Esophagus muscularis mucosa (tissue), 4 donors: ENCODE measurements around the gene MOCS3. TPM values are rescaled to one million over a fixed set of nuclear protein-coding genes. Genes with fewer than 3 reads are reported as not detected.

Experiments
- DNase-seq: peaks from one replicate; pipeline ENCODE4 v3.0.0-alpha.2; 2017; ENCODE audit errors: extremely low spot score
- H3K27ac ChIP-seq, 4 donors: fragments of 200-600 bp; sonication (generic); replicated peaks in 1 of 4; 1 replicate in 3 of 4; 2 replicates in 1 of 4; pipeline ENCODE4 v1.5.1; 2016 to 2019; ENCODE audit warnings: mild to moderate bottlenecking in 1 of 4
- H3K27me3 ChIP-seq, 4 donors: fragments of 200-600 bp; sonication (generic); one replicate each; pipeline versions ENCODE4 v1.5.1 to v1.6.0; 2016 to 2019
- H3K36me3 ChIP-seq, 4 donors: fragments of 200-600 bp; sonication (generic); one replicate each; pipeline ENCODE4 v1.5.1; 2016 to 2019
- H3K4me1 ChIP-seq, 4 donors: fragments of 200-600 bp; sonication (generic); one replicate each; pipeline ENCODE4 v1.5.1; 2016 to 2019
- H3K4me3 ChIP-seq, 4 donors: fragments of 200-600 bp; sonication (generic); 1 replicate in 2 of 4; 2 replicates in 2 of 4; pipeline ENCODE4 v1.5.1; 2016 to 2019; ENCODE audit warnings: mild to moderate bottlenecking in 4 of 4, moderate library complexity in 1 of 4
- H3K9me3 ChIP-seq, 4 donors: fragments of 200-600 bp; sonication (generic); 1 replicate in 3 of 4; 2 replicates in 1 of 4; pipeline ENCODE4 v1.5.1; 2016 to 2019
- EP300 ChIP-seq: sonication (generic); formaldehyde crosslinking; IDR thresholded peaks from one replicate; pipeline ENCODE4 v1.6.1; 2017; ENCODE audit warnings: antibody characterized with exemption
- POLR2A ChIP-seq: fragments of 450-650 bp; IDR thresholded peaks from one replicate; pipeline ENCODE4 v1.6.1; 2017; ENCODE audit warnings: antibody characterized with exemption, moderate library complexity, mild to moderate bottlenecking, low read depth
- POLR2AphosphoS5 ChIP-seq, 2 donors: sonication (generic); formaldehyde crosslinking; IDR thresholded peaks; one replicate each; pipeline ENCODE4 v1.6.1; 2017; ENCODE audit warnings: antibody characterized with exemption in 2 of 2
- WGBS: methylation state at CpG from one replicate; pipeline ENCODE4 v1.1.5; 2018; 5-methylcytosine and 5-hydroxymethylcytosine counted together
- intact Hi-C: fragments of 100-400 bp; cut with DNase I; formaldehyde crosslinking; loops from one replicate; pipeline ENCODE4 v1.15.1; 2023
- total RNA-seq, 4 donors: library from RNA; depleted of rRNA; stranded (reverse); fragments of >200 nt; gene quantifications; one replicate each; pipeline versions ENCODE4 v1.1.0 to v1.2.1, GENCODE V29; 2016
- TF ChIP-seq, protein P1 (sequence below), 3 experiments: fragments of 200-600 bp in 2 of 3; fragments of 450-650 bp in 1 of 3; sonication (generic) in 2 of 3; IDR thresholded peaks; one replicate each; pipeline ENCODE4 v1.5.1; 2017 to 2019; ENCODE audit warnings: antibody characterized with exemption in 3 of 3, mild to moderate bottlenecking in 2 of 3, moderate library complexity in 1 of 3

The MOCS3 gene
- total RNA-seq, 4 donors from 2014 or later: 2.9 to 6.2 (median 4.2) TPM

DNA sequence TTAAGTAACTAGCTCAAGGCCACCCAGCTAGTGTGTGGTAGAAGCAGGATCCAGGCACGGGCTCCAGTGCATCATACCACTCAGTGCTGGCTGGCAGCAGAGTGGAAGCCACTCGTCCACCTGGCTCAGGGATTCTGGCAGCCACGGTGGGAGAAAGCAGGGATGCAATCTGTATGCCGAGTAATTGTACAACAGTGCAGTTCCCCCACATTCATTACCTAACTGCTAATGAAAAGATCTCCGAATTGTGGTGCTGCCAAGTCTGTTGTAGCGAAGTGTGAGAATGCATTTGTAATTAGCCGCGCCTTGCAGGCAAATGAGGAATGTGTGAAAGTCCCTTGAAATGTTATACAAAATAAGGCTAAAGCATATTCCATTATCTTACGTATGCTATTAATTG is 35.3 kb downstream of the MOCS3 start:
- H3K9me3 ChIP-seq: no peaks in the 10 kb centered on the region
- no peaks in the 10 kb centered on the region for H3K4me1 ChIP-seq
- H3K27me3 ChIP-seq: peaks cover 0 to 46% (median 0%) of the 10 kb centered on the region in 4 donors
- intact Hi-C loops: no loop called here
- H3K27ac ChIP-seq: no peak overlapping the region
- H3K36me3 ChIP-seq: no peaks in the 10 kb centered on the region
- no peak for TF ChIP-seq POLR2A
- TF ChIP-seq EP300: no peak
- TF ChIP-seq, protein P1, sequence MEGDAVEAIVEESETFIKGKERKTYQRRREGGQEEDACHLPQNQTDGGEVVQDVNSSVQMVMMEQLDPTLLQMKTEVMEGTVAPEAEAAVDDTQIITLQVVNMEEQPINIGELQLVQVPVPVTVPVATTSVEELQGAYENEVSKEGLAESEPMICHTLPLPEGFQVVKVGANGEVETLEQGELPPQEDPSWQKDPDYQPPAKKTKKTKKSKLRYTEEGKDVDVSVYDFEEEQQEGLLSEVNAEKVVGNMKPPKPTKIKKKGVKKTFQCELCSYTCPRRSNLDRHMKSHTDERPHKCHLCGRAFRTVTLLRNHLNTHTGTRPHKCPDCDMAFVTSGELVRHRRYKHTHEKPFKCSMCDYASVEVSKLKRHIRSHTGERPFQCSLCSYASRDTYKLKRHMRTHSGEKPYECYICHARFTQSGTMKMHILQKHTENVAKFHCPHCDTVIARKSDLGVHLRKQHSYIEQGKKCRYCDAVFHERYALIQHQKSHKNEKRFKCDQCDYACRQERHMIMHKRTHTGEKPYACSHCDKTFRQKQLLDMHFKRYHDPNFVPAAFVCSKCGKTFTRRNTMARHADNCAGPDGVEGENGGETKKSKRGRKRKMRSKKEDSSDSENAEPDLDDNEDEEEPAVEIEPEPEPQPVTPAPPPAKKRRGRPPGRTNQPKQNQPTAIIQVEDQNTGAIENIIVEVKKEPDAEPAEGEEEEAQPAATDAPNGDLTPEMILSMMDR (IDR thresholded peaks at IDR 0.05): no peak
- TF ChIP-seq POLR2AphosphoS5 (IDR thresholded peaks at IDR 0.05): no peak
- DNase-seq: no peak
- WGBS: 84% methylated on average over 8 of the region's 9 CpGs
- H3K4me3 ChIP-seq: no peak overlapping the region

DNA sequence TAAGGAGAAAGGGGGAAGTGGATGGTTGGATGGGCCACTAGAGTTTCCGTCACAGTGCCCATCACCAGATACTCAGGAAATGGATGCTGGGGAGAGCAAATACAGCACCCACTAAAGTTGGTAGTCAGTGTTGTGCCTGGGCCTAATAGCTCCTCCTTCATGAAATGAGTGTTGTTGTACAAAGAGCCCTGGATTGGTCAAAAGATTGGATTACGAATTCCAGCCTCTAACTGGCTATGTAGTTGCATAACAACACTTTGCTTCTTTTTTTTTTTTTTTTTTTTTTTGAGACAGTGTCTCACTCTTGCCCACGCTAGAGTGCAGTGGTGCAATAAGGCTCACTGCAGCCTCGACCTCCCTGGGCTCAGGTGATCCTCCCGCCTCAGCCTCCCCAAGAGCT is 36.9 kb downstream of the MOCS3 start:
- no peaks in the 10 kb centered on the region for H3K36me3 ChIP-seq
- no peak for TF ChIP-seq POLR2AphosphoS5 (IDR thresholded peaks at IDR 0.05)
- no peak for TF ChIP-seq EP300
- TF ChIP-seq, protein P1 (IDR thresholded peaks at IDR 0.05): no peak
- TF ChIP-seq POLR2A: no peak
- H3K9me3 ChIP-seq: no peaks in the 10 kb centered on the region
- WGBS: 77% methylated on average over 5 of the region's 5 CpGs
- H3K27me3 ChIP-seq: peaks cover 0 to 53% (median 0%) of the 10 kb centered on the region in 4 donors
- DNase-seq: no peak
- intact Hi-C loops: no loop called here
- no peak overlapping the region for H3K27ac ChIP-seq
- no peak overlapping the region for H3K4me3 ChIP-seq
- no peaks in the 10 kb centered on the region for H3K4me1 ChIP-seq

DNA sequence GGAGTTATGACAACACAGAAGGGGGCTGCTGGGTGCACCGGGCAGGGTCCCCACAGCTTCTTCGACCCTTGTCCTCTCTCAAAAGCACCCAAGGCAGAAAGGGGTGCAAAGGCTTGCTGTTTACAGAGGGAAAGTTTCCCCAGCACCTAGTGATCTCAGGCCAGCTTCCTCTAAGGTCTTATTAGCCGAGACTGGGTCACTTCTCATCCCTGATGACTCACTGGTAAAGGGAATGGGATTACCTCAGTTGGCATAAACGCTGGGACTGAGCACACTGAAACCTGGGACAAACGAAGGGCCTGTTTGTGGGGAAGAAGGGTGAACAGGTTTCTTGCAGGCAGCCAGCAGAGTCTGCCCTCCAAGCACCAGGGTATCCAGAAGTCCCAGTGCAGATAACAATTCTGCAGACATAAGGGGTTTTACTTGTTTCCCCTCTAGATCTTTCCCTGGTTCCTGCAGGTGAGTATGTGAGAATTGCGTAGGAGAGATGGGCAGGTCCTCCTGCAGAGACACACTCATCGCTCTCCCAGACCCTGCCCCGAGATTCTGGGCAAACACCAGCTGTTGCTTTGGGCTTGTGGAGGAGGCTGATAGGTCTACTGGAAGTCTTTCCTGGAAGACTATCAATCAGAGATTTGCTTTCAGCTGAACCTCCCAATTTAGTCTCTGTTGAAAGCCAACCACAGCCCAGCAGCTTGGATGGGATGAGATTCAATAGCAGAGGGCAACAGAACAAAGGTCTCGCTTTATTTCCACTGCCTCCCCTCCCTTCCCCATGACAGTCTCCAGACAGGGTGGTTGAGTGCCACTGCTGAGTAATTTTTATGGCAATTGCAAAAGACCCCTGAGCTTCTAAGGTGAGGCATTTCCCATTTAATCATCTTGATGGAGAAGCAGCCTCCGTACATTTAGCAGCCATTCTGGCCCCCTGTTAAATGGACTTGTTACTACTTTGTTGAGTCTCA is 38.6 kb downstream of the MOCS3 start:
- H3K27me3 ChIP-seq: peaks cover 0 to 41% (median 0%) of the 10 kb centered on the region in 4 donors
- DNase-seq: no peak
- no peaks in the 10 kb centered on the region for H3K9me3 ChIP-seq
- no peaks in the 10 kb centered on the region for H3K36me3 ChIP-seq
- H3K27ac ChIP-seq: no peak overlapping the region
- no peak for TF ChIP-seq POLR2AphosphoS5 (IDR thresholded peaks at IDR 0.05)
- no peak for TF ChIP-seq EP300
- TF ChIP-seq, protein P1 (IDR thresholded peaks at IDR 0.05): no peak
- no peak for TF ChIP-seq POLR2A
- H3K4me1 ChIP-seq: no peaks in the 10 kb centered on the region
- intact Hi-C loops: no loop called here
- WGBS: 49% methylated on average over 10 of the region's 10 CpGs
- H3K4me3 ChIP-seq: no peak overlapping the region

DNA sequence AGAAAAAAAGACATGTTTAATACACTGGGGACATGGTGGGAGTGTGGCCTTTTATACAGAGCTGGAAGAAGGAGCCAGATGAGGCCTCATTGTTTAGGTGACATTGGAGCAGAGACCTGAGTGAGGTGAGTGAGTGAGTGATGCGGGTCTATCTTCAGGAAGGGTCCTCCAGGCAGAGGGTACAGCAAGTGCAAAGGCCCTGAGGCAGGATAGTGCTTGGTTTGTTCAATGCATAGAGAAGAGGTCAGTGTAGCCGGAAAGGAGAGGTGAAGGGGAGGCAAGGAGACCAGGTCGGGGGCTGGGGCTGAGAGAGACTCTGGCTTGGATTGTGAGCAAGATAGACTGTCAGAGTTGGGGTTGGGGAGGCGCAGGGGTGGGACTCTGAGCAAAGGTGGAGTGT is 40.7 kb downstream of the MOCS3 start:
- intact Hi-C loops: no loop called here
- Histone ChIP-seq H3K27me3 (peaks cover 0 to 48% (median 0%) of the 10 kb centered on the region in 4 donors), H3K36me3 (no peaks in the 10 kb centered on the region), H3K4me1 (no peaks in the 10 kb centered on the region), H3K9me3 (no peaks in the 10 kb centered on the region), H3K4me3 (no peak overlapping the region), H3K27ac (no peak overlapping the region)
- no peak for TF ChIP-seq POLR2A
- TF ChIP-seq, protein P1 (IDR thresholded peaks at IDR 0.05): no peak
- TF ChIP-seq POLR2AphosphoS5 (IDR thresholded peaks at IDR 0.05): no peak
- TF ChIP-seq EP300: no peak
- no peak for DNase-seq
- 92% methylated on average over 4 of the region's 4 CpGs for WGBS
